Ovary (tissue), 3 donors: ENCODE results near the gene NXF1.

ENCODE experiments used
- EP300 ChIP-seq: sonication (generic); formaldehyde crosslinking; IDR thresholded peaks from one replicate; pipeline ENCODE4 v1.6.1; 2017; ENCODE audit warnings: antibody characterized with exemption
- POLR2A ChIP-seq: fragments of 450-650 bp; IDR thresholded peaks from one replicate; pipeline ENCODE4 v1.6.1; 2017; ENCODE audit warnings: antibody characterized with exemption, mild to moderate bottlenecking, moderate library complexity
- TF ChIP-seq, protein P1 (sequence below), 3 donors: fragments of 450-650 bp in 2 of 3; fragments of 200-600 bp in 1 of 3; IDR thresholded peaks; one replicate each; pipeline versions ENCODE4 v1.5.1 to v1.8.0; 2016 to 2022; ENCODE audit warnings: antibody characterized with exemption in 3 of 3, mild to moderate bottlenecking in 1 of 3
- donor health status: DM: no; HTN: no; CAD: no.

DNA sequence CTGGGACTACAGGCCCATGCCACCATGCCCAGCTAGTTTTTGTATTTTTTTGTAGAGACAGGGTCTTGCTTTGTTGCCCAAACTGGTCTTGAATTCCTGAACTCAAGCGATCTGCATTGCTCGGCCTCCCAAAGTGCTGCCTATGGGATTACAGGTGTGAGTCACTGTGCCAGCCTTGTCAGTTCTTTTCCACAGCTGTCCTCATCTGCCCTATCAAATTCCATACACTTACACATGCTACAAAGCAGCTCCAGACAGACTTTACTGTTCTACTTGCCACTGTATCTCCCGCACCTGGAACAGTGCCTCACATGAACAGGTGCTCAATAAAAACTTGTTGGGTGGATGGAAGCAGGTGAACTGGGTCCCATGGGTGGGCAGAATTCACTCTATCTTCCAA is 18.4 kb upstream of the NXF1 start:
- TF ChIP-seq, protein P1, sequence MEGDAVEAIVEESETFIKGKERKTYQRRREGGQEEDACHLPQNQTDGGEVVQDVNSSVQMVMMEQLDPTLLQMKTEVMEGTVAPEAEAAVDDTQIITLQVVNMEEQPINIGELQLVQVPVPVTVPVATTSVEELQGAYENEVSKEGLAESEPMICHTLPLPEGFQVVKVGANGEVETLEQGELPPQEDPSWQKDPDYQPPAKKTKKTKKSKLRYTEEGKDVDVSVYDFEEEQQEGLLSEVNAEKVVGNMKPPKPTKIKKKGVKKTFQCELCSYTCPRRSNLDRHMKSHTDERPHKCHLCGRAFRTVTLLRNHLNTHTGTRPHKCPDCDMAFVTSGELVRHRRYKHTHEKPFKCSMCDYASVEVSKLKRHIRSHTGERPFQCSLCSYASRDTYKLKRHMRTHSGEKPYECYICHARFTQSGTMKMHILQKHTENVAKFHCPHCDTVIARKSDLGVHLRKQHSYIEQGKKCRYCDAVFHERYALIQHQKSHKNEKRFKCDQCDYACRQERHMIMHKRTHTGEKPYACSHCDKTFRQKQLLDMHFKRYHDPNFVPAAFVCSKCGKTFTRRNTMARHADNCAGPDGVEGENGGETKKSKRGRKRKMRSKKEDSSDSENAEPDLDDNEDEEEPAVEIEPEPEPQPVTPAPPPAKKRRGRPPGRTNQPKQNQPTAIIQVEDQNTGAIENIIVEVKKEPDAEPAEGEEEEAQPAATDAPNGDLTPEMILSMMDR (IDR thresholded peaks at IDR 0.05): no peak
- no peak for TF ChIP-seq POLR2A
- TF ChIP-seq EP300: no peak
